GM21423 (cell line): ENCODE results near the gene INTS13.
"Not testable (repeated sequence)": the region's sequence is repeated elsewhere in the genome, so short reads cannot be mapped to it uniquely, and the experiment has no call there.

ENCODE experiments used
- ATAC-seq: cut with Tn5 transposase; IDR thresholded peaks from one replicate; pipeline ENCODE4 v1.9.1; 2021; ENCODE audit warnings: mild to moderate bottlenecking, moderate library complexity; ENCODE audit not compliant: unreplicated experiment

INTS13 gene

GRCh38 chr12:26937863-26938700, at the start of gene INTS13, which contains the start of gene FGFR1OP2:
Gene INTS13 (minus strand): TSS chr12:26937981. CDS start chr12:26936803, 1,178 bp downstream.
Gene FGFR1OP2 (plus strand): TSS chr12:26938470. CDS start chr12:26954159, 15,689 bp downstream.
- peak; percentile 80 for ATAC-seq

GRCh38 chr12:26982866-26983265, 45.1 kb upstream of the INTS13 start:
- ATAC-seq: no peak

- ATAC-seq: no peak
Measured at GRCh38 chr12:26979733-26980132, 42.0 kb upstream of the INTS13 start.

- ATAC-seq: no peak
Measured at GRCh38 chr12:26978801-26979200, 41.0 kb upstream of the INTS13 start.

GRCh38 chr12:26976687-26977086, 38.9 kb upstream of the INTS13 start:
- ATAC-seq: no peak

- ATAC-seq: peak; percentile 97
Measured at GRCh38 chr12:26971963-26972362, 34.2 kb upstream of the INTS13 start.

- no peak for ATAC-seq
Measured at GRCh38 chr12:26970136-26970535, 32.4 kb upstream of the INTS13 start.

- no peak for ATAC-seq
Measured at GRCh38 chr12:26966842-26967241, 29.1 kb upstream of the INTS13 start.

- no peak for ATAC-seq
Measured at GRCh38 chr12:26963413-26963812, 25.6 kb upstream of the INTS13 start.

GRCh38 chr12:26961803-26962202, 24.0 kb upstream of the INTS13 start:
- ATAC-seq: no peak

- not testable (repeated sequence) for ATAC-seq
Measured at GRCh38 chr12:26961391-26961790, 23.6 kb upstream of the INTS13 start.

GRCh38 chr12:26954027-26954426, 16.2 kb upstream of the INTS13 start:
- ATAC-seq: no peak

- ATAC-seq: no peak
Measured at GRCh38 chr12:26953447-26953846, 15.7 kb upstream of the INTS13 start.

GRCh38 chr12:26948309-26948708, 10.5 kb upstream of the INTS13 start:
- ATAC-seq: no peak

GRCh38 chr12:26941215-26941594, 3.4 kb upstream of the INTS13 start:
- no peak for ATAC-seq

- ATAC-seq: no peak
Measured at GRCh38 chr12:26940516-26941214, 2.9 kb upstream of the INTS13 start.

GRCh38 chr12:26939953-26940352, 2.2 kb upstream of the INTS13 start:
- ATAC-seq: no peak

GRCh38 chr12:26939192-26939832, 1.5 kb upstream of the INTS13 start:
- no peak for ATAC-seq

GRCh38 chr12:26938701-26939062, 901 bp upstream of the INTS13 start:
- ATAC-seq: peak; percentile 9

GRCh38 chr12:26937443-26937862, 328 bp downstream of the INTS13 start:
- ATAC-seq: no peak

GRCh38 chr12:26936559-26937442, 980 bp downstream of the INTS13 start:
- no peak for ATAC-seq
